Uterus (tissue), 2 donors: ENCODE results near the gene GMEB2.

ENCODE experiments used
- POLR2A ChIP-seq, 2 donors: fragments of 450-650 bp; IDR thresholded peaks; one replicate each; pipeline ENCODE4 v1.6.1; 2016; ENCODE audit warnings: antibody characterized with exemption in 2 of 2, mild to moderate bottlenecking in 1 of 2, moderate library complexity in 1 of 2
- TF ChIP-seq, protein P1 (sequence below), 4 experiments: fragments of 200-600 bp in 2 of 4; fragments of 450-650 bp in 2 of 4; sonication (generic) in 2 of 4; IDR thresholded peaks; one replicate each; pipeline ENCODE4 v1.5.1; 2016 to 2019; ENCODE audit warnings: antibody characterized with exemption in 4 of 4, mild to moderate bottlenecking in 2 of 4, moderate library complexity in 1 of 4

GRCh38 chr20:63586797-63587196, 40.1 kb downstream of the GMEB2 start:
- TF ChIP-seq, protein P1, sequence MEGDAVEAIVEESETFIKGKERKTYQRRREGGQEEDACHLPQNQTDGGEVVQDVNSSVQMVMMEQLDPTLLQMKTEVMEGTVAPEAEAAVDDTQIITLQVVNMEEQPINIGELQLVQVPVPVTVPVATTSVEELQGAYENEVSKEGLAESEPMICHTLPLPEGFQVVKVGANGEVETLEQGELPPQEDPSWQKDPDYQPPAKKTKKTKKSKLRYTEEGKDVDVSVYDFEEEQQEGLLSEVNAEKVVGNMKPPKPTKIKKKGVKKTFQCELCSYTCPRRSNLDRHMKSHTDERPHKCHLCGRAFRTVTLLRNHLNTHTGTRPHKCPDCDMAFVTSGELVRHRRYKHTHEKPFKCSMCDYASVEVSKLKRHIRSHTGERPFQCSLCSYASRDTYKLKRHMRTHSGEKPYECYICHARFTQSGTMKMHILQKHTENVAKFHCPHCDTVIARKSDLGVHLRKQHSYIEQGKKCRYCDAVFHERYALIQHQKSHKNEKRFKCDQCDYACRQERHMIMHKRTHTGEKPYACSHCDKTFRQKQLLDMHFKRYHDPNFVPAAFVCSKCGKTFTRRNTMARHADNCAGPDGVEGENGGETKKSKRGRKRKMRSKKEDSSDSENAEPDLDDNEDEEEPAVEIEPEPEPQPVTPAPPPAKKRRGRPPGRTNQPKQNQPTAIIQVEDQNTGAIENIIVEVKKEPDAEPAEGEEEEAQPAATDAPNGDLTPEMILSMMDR (IDR thresholded peaks at IDR 0.05) = no peak
- TF ChIP-seq POLR2A (IDR thresholded peaks at IDR 0.05) = no peak
